ENCODE data around the gene ACTN4. TPM values are rescaled to one million over a fixed set of nuclear protein-coding genes. Genes with fewer than 3 reads are reported as not detected.

Gene ACTN4
- total RNA-seq, 5 donors from 2014 or later (not counting 1 experiment from before 2014, with no cell fraction given), result 100.0 to 201 (median 175) TPM

- Mint-ChIP-seq H3K27me3 (no peaks in the 10 kb centered on the region), H3K9me3 (no peaks in the 10 kb centered on the region), H3K4me1 (peaks cover 70 to 84% (median 77%) of the 10 kb centered on the region in 3 donors), H3K27ac (peak overlapping the region; percentile 76 to 87), H3K4me3 (peak overlapping the region in 1 of 3 donors; percentile 15), H3K36me3 (peaks cover 11% of the 10 kb centered on the region)
- CTCF ChIA-PET, result no interaction called here
- Histone ChIP-seq H3K36me3 (ENCODE audit: control insufficient read depth in 2 of 2, extremely low read depth in 1 of 2, insufficient read depth in 1 of 2, low read length in 1 of 2) (no peaks in the 10 kb centered on the region), H3K27me3 (replicated peaks in 1 of 2; ENCODE audit: control insufficient read depth in 2 of 2, extremely low read depth in 1 of 2, insufficient read depth in 2 of 2, low read length in 1 of 2) (no peaks in the 10 kb centered on the region), H3K4me3 (ENCODE audit: control insufficient read depth in 1 of 2, extremely low read depth in 1 of 2, low read length in 1 of 2) (no peak overlapping the region), H3K27ac (ENCODE audit: low read length) (no peak overlapping the region), H3K9me3 (no peaks in the 10 kb centered on the region), H3K4me1 (ENCODE audit: control insufficient read depth in 1 of 2, extremely low read depth in 1 of 2, insufficient read depth in 2 of 2, low read length in 2 of 2) (peaks cover 8 to 75% of the 10 kb centered on the region in 2 experiments)
- POLR2A ChIA-PET, result no interaction called here
- DNase-seq, result no peak
- 85% methylated on average over 6 of the region's 11 CpGs for WGBS (ENCODE audit: insufficient coverage)
- ATAC-seq (replicated peaks in 1 of 4), result no peak
Measured at GRCh38 chr19:38676878-38677646, 29.6 kb downstream of the ACTN4 start.

DNA sequence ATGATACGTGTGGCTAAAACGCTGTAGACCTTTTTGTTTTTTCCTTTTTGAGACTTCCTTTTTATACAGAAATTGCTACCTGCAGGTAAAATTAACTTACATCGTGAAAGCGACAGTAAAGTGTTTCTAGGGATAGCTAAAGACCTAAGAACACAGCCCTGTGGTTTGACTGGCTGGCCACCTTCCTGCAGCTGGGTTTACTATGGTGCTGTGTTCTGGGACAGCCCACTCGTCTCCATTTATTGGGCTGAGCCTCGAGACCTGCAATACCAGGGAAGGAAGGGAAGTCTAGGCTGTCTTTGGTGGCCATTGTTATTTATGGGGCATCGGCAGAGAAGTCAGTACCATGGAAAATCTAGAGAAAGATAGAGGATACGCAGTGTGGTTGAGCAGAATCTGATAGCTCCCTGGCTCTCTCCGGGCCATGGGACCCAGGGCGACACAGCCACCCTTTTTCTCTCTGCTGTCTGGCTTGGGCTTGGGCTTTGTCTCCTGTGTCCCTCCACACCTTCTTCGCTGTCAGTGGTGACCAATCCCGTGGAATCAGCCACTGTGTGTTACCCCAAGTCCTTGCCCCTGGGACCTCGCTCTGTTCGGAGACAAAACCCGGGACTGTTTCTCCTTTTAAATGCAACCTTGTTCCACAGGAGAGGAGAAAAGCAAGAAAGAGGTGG, 30.9 kb downstream of the ACTN4 start:
- no peaks in the 10 kb centered on the region for H3K27me3 Mint-ChIP-seq
- H3K36me3 Mint-ChIP-seq, result peaks cover 17% of the 10 kb centered on the region
- DNase-seq (no peak), ATAC-seq (replicated peaks in 1 of 4) (no peak)
- peaks cover 8 to 88% of the 10 kb centered on the region in 2 experiments for H3K4me1 ChIP-seq (ENCODE audit: control insufficient read depth in 1 of 2, extremely low read depth in 1 of 2, insufficient read depth in 2 of 2, low read length in 2 of 2)
- H3K4me3 ChIP-seq (ENCODE audit: control insufficient read depth in 1 of 2, extremely low read depth in 1 of 2, low read length in 1 of 2), result no peak overlapping the region
- H3K9me3 Mint-ChIP-seq, result no peaks in the 10 kb centered on the region
- H3K27me3 ChIP-seq (replicated peaks in 1 of 2; ENCODE audit: control insufficient read depth in 2 of 2, extremely low read depth in 1 of 2, insufficient read depth in 2 of 2, low read length in 1 of 2), result no peaks in the 10 kb centered on the region
- peak overlapping the region; percentile 63 to 87 for H3K27ac Mint-ChIP-seq
- H3K9me3 ChIP-seq, result no peaks in the 10 kb centered on the region
- peaks cover 70 to 94% (median 89%) of the 10 kb centered on the region in 3 donors for H3K4me1 Mint-ChIP-seq
- POLR2A ChIA-PET, result interaction anchor here in 1 of 2 donors (0.6 kb wide), 1 partner anchor 23 kb away, joined by 3 read pairs; no protein-coding TSS in a partner anchor
- CTCF ChIA-PET, result no interaction called here
- no peaks in the 10 kb centered on the region for H3K36me3 ChIP-seq (ENCODE audit: control insufficient read depth in 2 of 2, extremely low read depth in 1 of 2, insufficient read depth in 1 of 2, low read length in 1 of 2)
- no peak overlapping the region for H3K27ac ChIP-seq (ENCODE audit: low read length)
- H3K4me3 Mint-ChIP-seq, result no peak overlapping the region
- 94% methylated on average over 9 of the region's 15 CpGs for WGBS (ENCODE audit: insufficient coverage)

DNA sequence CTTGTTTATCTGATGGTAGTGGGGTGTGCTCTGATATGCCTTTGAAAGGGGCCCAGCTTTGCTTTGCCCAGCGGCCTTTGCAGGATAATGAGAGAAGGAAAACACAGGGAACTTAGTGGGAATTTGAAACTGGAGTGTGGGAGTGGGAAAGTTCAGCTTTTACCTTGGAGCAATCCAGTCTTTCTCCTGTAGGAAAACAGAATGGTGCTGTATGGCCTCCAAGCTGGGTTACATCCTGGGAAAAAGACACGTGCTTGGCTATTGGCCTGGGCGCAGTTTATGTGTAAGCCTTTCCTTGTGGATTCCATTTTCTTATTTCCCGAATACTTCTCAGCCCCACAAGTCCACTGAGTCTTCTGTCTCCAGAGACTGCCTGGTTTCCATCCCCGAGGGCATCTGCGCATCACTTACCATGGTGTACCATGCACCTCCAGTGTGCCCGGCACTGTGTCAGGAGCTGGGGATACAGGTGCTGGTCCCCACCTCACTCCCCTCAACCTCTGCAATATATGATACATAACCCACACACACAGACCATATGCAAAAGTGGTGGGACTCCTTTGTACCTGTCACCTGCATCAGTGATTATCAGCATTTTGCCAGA, 31.5 kb downstream of the ACTN4 start:
- H3K27me3 Mint-ChIP-seq, result no peaks in the 10 kb centered on the region
- Histone ChIP-seq H3K4me3 (ENCODE audit: control insufficient read depth in 1 of 2, extremely low read depth in 1 of 2, low read length in 1 of 2) (no peak overlapping the region), H3K4me1 (ENCODE audit: control insufficient read depth in 1 of 2, extremely low read depth in 1 of 2, insufficient read depth in 2 of 2, low read length in 2 of 2) (peaks cover 8 to 95% of the 10 kb centered on the region in 2 experiments), H3K36me3 (ENCODE audit: control insufficient read depth in 2 of 2, extremely low read depth in 1 of 2, insufficient read depth in 1 of 2, low read length in 1 of 2) (no peaks in the 10 kb centered on the region), H3K27me3 (replicated peaks in 1 of 2; ENCODE audit: control insufficient read depth in 2 of 2, extremely low read depth in 1 of 2, insufficient read depth in 2 of 2, low read length in 1 of 2) (no peaks in the 10 kb centered on the region), H3K27ac (ENCODE audit: low read length) (no peak overlapping the region), H3K9me3 (no peaks in the 10 kb centered on the region)
- POLR2A ChIA-PET, result interaction anchor here in 1 of 2 donors (0.6 kb wide), 1 partner anchor 23 kb away, joined by 3 read pairs; no protein-coding TSS in a partner anchor
- peaks cover 17% of the 10 kb centered on the region for H3K36me3 Mint-ChIP-seq
- ATAC-seq (replicated peaks in 1 of 4) (no peak), DNase-seq (no peak)
- H3K4me3 Mint-ChIP-seq, result no peak overlapping the region
- 96% methylated on average over 7 of the region's 7 CpGs for WGBS (ENCODE audit: insufficient coverage)
- peaks cover 73 to 98% (median 94%) of the 10 kb centered on the region in 3 donors for H3K4me1 Mint-ChIP-seq
- no peaks in the 10 kb centered on the region for H3K9me3 Mint-ChIP-seq
- H3K27ac Mint-ChIP-seq, result peak overlapping the region in 1 of 2 donors; percentile 6
- CTCF ChIA-PET, result no interaction called here

DNA sequence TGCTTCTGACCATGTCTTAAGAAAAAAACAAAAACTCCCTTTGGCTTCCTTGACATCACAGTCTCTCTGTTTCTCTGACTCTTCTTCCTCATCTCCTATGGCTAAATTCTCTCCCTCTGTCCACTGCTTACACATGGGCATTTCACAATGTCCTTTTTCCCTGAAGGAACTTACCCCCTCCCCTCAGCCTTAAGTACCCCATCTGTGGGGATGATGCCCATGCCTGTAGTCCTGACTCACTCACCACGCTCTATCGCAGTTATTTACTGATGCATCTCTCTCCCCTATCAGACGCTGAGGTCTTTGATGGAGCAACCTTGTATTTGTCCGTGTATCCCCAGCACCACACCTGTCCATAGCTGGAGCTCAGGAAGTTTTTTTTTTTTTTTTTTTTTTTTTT, 32.4 kb downstream of the ACTN4 start:
- Mint-ChIP-seq H3K4me3 (no peak overlapping the region), H3K36me3 (peaks cover 17% of the 10 kb centered on the region), H3K27ac (peak overlapping the region; percentile 48 to 64), H3K4me1 (peaks cover 71 to 98% (median 95%) of the 10 kb centered on the region in 3 donors), H3K9me3 (no peaks in the 10 kb centered on the region), H3K27me3 (no peaks in the 10 kb centered on the region)
- Histone ChIP-seq H3K9me3 (no peaks in the 10 kb centered on the region), H3K27ac (ENCODE audit: low read length) (peak overlapping the region; percentile 2), H3K36me3 (ENCODE audit: control insufficient read depth in 2 of 2, extremely low read depth in 1 of 2, insufficient read depth in 1 of 2, low read length in 1 of 2) (no peaks in the 10 kb centered on the region), H3K27me3 (replicated peaks in 1 of 2; ENCODE audit: control insufficient read depth in 2 of 2, extremely low read depth in 1 of 2, insufficient read depth in 2 of 2, low read length in 1 of 2) (no peaks in the 10 kb centered on the region), H3K4me3 (ENCODE audit: control insufficient read depth in 1 of 2, extremely low read depth in 1 of 2, low read length in 1 of 2) (no peak overlapping the region), H3K4me1 (ENCODE audit: control insufficient read depth in 1 of 2, extremely low read depth in 1 of 2, insufficient read depth in 2 of 2, low read length in 2 of 2) (peaks cover 8 to 99% of the 10 kb centered on the region in 2 experiments)
- ChIA-PET CTCF (no interaction called here), POLR2A (interaction anchor here in 1 of 2 donors (0.6 kb wide), 1 partner anchor 60 kb away, joined by 5 read pairs; no protein-coding TSS in a partner anchor)
- 89% methylated on average over 4 of the region's 4 CpGs for WGBS (ENCODE audit: insufficient coverage)
- no peak for ATAC-seq (replicated peaks in 1 of 4)
- no peak for DNase-seq

GRCh38 chr19:38682195-38682867, 34.9 kb downstream of the ACTN4 start:
- ChIA-PET POLR2A (interaction anchor here (0.6 kb wide), 2 partner anchors 26 to 35 kb away, joined by 4 to 5 read pairs; partner anchors contain the start of gene ACTN4 (in 1 of the 2)), CTCF (interaction anchor here in 1 of 2 donors (1.1 kb wide), 1 partner anchor 35 kb away, joined by 3 read pairs; the partner anchor contains the start of gene ACTN4)
- peaks cover 13 to 98% of the 10 kb centered on the region in 2 experiments for H3K4me1 ChIP-seq (ENCODE audit: control insufficient read depth in 1 of 2, extremely low read depth in 1 of 2, insufficient read depth in 2 of 2, low read length in 2 of 2)
- no peaks in the 10 kb centered on the region for H3K27me3 ChIP-seq (replicated peaks in 1 of 2; ENCODE audit: control insufficient read depth in 2 of 2, extremely low read depth in 1 of 2, insufficient read depth in 2 of 2, low read length in 1 of 2)
- H3K36me3 ChIP-seq (ENCODE audit: control insufficient read depth in 2 of 2, extremely low read depth in 1 of 2, insufficient read depth in 1 of 2, low read length in 1 of 2), result no peaks in the 10 kb centered on the region
- DNase-seq (no peak), ATAC-seq (replicated peaks in 1 of 4) (no peak)
- WGBS (ENCODE audit: insufficient coverage), result 88% methylated on average over 4 of the region's 11 CpGs
- no peaks in the 10 kb centered on the region for H3K9me3 Mint-ChIP-seq
- no peaks in the 10 kb centered on the region for H3K9me3 ChIP-seq
- peak overlapping the region; percentile 77 for H3K27ac ChIP-seq (ENCODE audit: low read length)
- peak overlapping the region; percentile 30 to 84 for H3K27ac Mint-ChIP-seq
- H3K36me3 Mint-ChIP-seq, result peaks cover 13% of the 10 kb centered on the region
- H3K4me1 Mint-ChIP-seq, result peaks cover 77 to 98% (median 92%) of the 10 kb centered on the region in 3 donors
- H3K27me3 Mint-ChIP-seq, result no peaks in the 10 kb centered on the region
- H3K4me3 Mint-ChIP-seq, result no peak overlapping the region
- no peak overlapping the region for H3K4me3 ChIP-seq (ENCODE audit: control insufficient read depth in 1 of 2, extremely low read depth in 1 of 2, low read length in 1 of 2)

All from T-cell (primary cell).